GM19239 (cell line): ENCODE results near the gene AVEN.

Source experiments
- DNase-seq: peaks from one replicate; pipeline ENCODE4 v3.0.0; 2011; ENCODE audit warnings: low spot score; ENCODE audit not compliant: insufficient read length
- FAIRE-seq: peaks from 2 replicates; lab custom pipeline; 2011; peaks lifted over from hg19 to GRCh38; lab: Jason Lieb, UNC

AVEN gene

GRCh38 chr15:33860754-33861153 is 178.2 kb downstream of the AVEN start:
- no peak for DNase-seq
- no peak for FAIRE-seq

GRCh38 chr15:33859992-33860545 is 178.9 kb downstream of the AVEN start:
- no peak for FAIRE-seq
- no peak for DNase-seq

GRCh38 chr15:33858836-33859235 is 180.2 kb downstream of the AVEN start:
- DNase-seq (no peak), FAIRE-seq (no peak)

- no peak for DNase-seq
- FAIRE-seq = no peak
Measured at GRCh38 chr15:33857726-33858125, 181.3 kb downstream of the AVEN start.

GRCh38 chr15:33852570-33852969 is 186.4 kb downstream of the AVEN start:
- no peak for FAIRE-seq
- no peak for DNase-seq

- DNase-seq (no peak), FAIRE-seq (no peak)
Measured at GRCh38 chr15:33852094-33852493, 186.9 kb downstream of the AVEN start.

GRCh38 chr15:33851079-33851478 is 187.9 kb downstream of the AVEN start:
- DNase-seq (no peak), FAIRE-seq (no peak)

GRCh38 chr15:33848011-33848410 is 191.0 kb downstream of the AVEN start:
- no peak for FAIRE-seq
- no peak for DNase-seq

GRCh38 chr15:33846862-33847261 is 192.1 kb downstream of the AVEN start:
- no peak for FAIRE-seq
- DNase-seq = no peak

GRCh38 chr15:33846142-33846541 is 192.9 kb downstream of the AVEN start:
- FAIRE-seq (no peak), DNase-seq (no peak)

GRCh38 chr15:33844597-33844996 is 194.4 kb downstream of the AVEN start:
- no peak for FAIRE-seq
- DNase-seq = no peak

- no peak for FAIRE-seq
Measured at GRCh38 chr15:33844186-33844585, 194.8 kb downstream of the AVEN start.

GRCh38 chr15:33840615-33841014 is 198.4 kb downstream of the AVEN start:
- DNase-seq = no peak
- FAIRE-seq = no peak

More at GRCh38 chr15:33844186-33844585, 194.8 kb downstream of the AVEN start:
- no peak for DNase-seq

GRCh38 chr15:33839540-33839939 is 199.5 kb downstream of the AVEN start:
- FAIRE-seq (no peak), DNase-seq (no peak)

- no peak for FAIRE-seq
Measured at GRCh38 chr15:33837294-33837693, 201.7 kb downstream of the AVEN start.

GRCh38 chr15:33834892-33835743 is 203.9 kb downstream of the AVEN start:
- DNase-seq = no peak

More at GRCh38 chr15:33837294-33837693, 201.7 kb downstream of the AVEN start:
- no peak for DNase-seq

GRCh38 chr15:33831646-33832045 is 207.4 kb downstream of the AVEN start:
- FAIRE-seq = no peak
- DNase-seq = no peak

More at GRCh38 chr15:33834892-33835743, 203.9 kb downstream of the AVEN start:
- FAIRE-seq = no peak

- FAIRE-seq = no peak
- DNase-seq = no peak
Measured at GRCh38 chr15:33830351-33830750, 208.7 kb downstream of the AVEN start.

- DNase-seq = no peak
- no peak for FAIRE-seq
Measured at GRCh38 chr15:33826201-33826600, 212.8 kb downstream of the AVEN start.

GRCh38 chr15:33825453-33825852 is 213.6 kb downstream of the AVEN start:
- FAIRE-seq (no peak), DNase-seq (no peak)

- FAIRE-seq (no peak), DNase-seq (no peak)
Measured at GRCh38 chr15:33823119-33823518, 215.9 kb downstream of the AVEN start.

GRCh38 chr15:33822479-33822878 is 216.5 kb downstream of the AVEN start:
- no peak for DNase-seq
- no peak for FAIRE-seq
